GM19395 (cell line): ENCODE data around the gene KLHL33.

Experiments used
- ATAC-seq: cut with Tn5 transposase; IDR thresholded peaks from one replicate; pipeline ENCODE4 v1.9.1; 2021; ENCODE audit warnings: mild to moderate bottlenecking, moderate library complexity; ENCODE audit not compliant: unreplicated experiment

Gene KLHL33

DNA sequence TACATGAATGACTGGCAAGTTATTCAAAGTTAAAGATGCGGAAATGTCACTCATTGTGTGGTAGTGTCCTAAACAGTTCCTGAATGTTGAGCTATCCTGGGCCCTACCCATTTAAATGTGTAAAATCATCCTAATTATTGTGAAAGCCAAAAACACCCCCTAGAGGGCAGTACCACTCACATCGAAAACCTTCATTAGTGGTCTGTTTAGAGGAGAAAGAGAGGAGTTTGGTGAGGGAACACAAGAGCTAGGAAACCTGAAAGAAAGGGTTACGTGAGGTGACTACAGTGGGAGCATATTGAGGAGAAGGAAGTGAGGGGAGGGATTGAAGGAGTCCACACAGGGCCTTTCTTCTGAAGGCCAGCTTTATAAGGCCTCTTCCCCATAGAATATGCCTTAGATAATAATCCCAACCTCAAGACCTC, 20.2 kb downstream of the KLHL33 start:
- ATAC-seq, result peak; percentile 47

DNA sequence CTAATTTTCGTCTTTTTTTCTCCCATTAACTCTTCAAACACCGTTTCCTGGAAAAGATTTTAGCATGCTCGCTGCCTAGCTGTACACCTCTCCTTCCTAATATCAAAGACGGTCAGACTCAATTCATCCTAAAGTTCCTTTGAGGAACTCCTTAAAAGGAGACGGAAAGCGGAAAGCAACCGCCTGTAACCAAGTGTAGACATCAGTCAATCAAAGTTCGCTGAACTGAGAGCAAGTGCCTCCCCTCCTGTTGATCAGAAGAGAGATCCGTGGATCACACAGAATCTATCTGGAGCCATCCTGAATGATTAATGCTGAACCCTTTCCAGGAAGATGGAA, 22.3 kb downstream of the KLHL33 start:
- ATAC-seq, result peak; percentile 44

DNA sequence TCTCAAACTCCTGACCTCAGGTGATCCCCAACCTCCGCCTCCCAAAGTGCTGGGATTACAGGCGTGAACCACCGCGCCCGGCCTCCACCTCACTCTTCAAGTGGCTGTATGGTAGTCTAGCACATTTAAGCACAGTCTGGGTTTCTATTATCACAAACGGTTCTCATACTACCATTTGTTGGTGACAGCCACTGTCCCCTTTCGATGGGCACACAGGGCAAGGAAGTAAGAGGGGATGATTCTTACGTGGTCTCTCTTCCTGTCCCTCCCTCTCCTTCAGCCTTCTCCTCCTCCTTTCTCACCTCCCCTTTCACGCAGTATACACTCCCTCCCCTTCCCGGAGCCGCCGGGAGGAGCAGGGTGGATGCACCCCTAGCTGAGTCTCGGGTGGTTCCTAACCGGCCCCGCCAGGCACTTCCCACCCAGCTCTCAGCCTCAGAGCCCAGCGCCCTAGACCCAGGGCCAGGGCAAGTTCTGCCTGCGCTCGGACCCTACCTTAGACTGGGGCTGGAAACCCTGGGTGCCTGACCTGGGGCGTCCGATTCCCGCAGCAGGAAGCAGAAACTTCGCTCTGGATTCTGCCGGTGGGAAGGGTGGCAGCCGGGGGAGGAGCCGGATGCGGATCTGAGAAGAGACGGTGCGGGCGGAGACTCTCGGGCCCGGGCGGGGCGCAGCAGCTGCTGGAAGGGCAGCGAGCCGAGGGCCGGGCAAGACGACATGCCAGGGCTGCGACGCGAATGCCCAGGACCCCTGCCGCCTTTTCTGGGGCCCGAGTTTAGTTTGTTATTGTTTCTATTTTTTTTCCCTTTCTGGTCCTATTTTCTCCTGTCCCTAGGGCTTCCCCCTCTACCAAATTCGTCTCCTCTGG, 22.9 kb downstream of the KLHL33 start, which contains the start of gene TEP1:
TSS of gene TEP1 (minus strand) at position 626 of the 868 bp plus-strand sequence. CDS start 5,062 bp downstream, outside the sequence.
- ATAC-seq, result peak; percentile 74

DNA sequence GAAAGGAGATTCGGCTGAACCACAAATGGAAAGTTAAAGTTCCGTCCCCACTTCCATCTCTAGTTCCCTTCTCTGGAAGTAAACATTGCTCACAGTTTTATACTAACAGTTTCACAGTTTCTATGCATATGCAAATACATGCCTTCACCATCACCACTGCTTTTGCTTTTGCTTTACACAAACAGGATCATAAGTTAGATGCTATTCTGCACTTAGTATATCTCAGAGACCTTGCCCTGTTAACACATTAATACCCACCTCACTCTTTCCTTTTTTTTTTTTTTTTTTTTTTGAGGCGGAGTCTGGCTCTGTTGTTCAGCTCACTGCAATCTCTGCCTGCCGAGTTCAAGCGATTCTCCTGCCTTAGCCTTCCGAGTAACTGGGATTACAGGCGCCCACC, 23.6 kb downstream of the KLHL33 start:
- ATAC-seq, result peak; percentile 68

DNA sequence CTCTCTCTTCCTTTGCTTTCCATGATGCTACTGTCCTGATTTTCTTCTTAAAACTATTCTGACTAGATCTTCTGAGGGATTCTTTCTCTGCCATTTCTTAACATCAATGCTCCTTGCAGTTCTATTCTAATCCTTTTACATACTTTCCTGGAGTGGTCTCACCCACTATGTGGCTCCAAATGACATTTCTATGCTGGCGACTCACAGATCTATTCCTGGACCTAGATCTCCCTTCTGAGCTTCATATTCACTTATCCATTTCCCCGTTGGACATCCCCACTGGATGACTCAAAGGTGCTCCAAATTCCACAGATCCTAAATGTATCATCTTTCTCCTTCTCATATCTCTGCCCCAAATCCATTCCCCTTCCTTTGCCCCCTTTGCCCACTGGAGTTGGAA, 26.7 kb downstream of the KLHL33 start:
- no peak for ATAC-seq

DNA sequence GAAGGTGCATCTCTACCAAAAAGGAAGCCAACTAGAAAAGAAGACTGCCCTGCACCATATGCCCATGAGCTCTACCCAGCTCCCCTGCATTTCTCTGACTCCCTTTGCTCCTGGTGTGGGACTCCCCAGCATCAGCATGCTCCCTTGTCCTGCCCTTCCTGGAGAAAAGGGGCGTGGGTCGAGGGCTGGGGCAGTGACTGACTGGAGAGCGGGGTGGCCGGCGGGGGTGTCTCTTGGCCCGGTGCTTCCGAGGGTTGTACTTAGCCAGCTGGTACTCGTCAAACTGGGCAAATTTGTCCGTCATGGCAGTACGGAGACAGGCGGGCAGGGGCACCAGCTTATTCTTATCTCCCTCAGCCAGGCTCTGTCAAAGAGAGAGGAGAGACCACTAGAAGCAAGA, 32.4 kb downstream of the KLHL33 start:
- no peak for ATAC-seq

DNA sequence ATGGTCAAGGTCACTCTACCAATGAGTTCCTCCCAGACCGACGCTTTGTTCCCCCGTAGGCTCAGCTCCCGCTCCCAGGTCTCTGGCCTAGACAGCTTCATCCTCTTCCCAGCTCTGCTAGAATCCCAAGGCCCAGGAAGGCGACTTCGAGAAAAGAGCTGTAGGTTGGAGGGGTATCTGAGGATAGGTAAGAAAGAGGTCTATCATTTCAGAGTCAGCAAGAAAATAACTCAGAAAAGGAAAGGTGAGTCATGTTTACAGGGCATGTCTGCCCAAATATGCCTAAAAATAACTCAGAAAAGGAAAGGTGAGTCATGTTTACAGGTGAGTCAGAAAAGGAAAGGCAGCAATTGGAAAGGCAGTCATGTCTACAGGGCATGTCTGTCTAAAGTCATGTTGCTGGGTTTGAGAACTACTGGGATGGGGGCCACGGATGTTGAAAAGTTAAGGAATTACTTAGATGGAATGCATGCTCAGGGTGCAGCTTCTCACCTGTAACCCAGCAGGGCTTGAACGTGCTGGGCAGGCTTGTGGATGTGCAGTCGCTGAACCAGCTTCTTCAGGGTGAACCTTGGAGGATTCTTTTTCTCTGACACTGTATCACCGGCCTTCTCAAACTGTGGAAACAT, 34.9 kb downstream of the KLHL33 start:
- no peak for ATAC-seq

DNA sequence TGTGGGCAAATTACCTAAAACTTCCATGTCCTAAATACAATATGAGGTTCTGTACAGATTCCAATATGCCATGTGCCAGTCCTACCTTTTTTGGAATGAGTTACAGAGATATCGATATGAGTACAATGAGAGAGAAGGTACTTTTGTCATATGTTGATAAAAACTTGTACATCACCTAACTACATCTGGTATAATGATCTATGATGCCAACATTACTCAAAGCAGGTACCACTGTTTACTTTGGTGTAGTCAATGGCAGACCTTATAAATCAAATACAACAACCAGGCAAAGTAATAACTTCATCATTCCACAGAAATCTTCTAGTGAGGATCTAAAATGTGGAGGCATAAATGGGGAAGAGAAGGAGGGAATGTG, 35.4 kb downstream of the KLHL33 start:
- ATAC-seq, result no peak

DNA sequence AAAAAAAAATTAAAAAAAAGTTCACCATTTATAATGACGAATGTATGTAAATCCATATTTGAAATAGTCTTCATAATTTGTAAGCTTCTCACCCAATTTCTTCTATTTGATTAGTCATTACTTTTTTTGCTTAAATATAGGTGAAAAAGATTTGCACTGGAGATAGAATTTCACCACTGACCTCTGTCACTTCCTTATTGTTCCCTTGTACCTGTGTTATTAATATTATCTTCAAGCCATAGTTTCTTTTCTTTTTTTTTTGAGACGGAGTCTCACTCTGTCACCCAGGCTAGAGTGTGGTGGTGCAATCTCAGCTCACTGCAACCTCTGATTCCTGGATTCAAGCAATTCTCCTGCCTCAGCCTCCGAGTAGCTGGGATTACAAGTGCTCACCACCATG, 38.5 kb downstream of the KLHL33 start:
- ATAC-seq, result no peak

DNA sequence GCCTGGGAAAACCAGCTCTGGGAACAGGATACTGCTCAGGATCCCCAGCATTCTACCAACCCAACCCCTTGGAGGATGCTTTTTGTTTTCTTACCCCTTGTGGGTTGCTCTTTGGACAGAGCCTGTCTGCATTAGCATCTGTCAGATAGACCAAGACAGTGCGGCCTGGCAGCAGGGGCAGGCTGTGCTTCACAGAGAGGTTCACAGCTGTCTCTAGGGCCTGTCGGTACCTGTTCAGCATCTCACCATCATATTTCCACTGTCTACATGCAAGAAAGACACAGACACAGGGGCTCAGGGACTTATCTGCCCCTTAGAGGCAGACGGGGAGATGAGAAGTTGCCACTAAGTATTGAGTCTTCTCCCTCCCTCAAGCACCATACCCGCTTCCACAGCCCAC, 44.5 kb downstream of the KLHL33 start:
- ATAC-seq, result no peak

DNA sequence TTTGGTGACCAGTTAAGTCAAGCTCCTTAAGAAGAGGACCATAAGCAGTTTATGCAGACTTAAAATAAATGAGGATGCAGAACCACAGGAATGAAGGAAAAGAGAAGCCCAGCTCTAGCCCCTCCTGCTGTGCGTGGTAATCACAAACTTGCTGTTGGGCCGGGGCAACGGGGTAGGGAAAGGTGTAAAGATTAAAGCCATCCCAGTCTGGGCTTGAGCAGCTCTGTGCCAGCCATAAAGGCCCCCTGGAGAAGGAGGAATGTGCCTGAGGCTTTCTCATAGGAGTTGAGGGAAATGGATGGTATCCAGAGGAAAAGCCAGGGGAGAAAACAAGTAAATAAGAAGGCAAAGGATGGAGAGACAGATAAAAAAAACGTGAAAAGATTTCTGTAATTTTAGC, 47.8 kb downstream of the KLHL33 start:
- ATAC-seq, result no peak

DNA sequence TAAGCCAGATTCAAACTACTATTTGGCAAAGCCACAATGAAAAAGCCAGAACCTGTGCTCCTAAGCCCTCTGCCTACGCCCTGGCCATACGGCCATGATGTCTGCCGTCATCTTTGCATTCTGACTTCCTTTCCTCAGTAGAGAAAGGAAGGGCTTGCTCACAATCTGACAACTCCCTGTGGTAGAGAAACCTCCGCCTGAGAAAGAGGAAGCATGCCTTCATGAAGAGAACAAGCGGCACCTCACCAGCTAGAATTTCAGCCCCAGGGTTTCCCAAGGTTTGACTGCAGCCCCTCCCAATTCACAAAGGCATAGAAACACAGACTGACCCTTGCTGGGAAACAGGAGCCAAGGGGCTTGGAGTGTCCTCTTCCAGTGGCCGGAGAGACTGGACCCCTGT, 48.4 kb downstream of the KLHL33 start:
- ATAC-seq, result no peak

DNA sequence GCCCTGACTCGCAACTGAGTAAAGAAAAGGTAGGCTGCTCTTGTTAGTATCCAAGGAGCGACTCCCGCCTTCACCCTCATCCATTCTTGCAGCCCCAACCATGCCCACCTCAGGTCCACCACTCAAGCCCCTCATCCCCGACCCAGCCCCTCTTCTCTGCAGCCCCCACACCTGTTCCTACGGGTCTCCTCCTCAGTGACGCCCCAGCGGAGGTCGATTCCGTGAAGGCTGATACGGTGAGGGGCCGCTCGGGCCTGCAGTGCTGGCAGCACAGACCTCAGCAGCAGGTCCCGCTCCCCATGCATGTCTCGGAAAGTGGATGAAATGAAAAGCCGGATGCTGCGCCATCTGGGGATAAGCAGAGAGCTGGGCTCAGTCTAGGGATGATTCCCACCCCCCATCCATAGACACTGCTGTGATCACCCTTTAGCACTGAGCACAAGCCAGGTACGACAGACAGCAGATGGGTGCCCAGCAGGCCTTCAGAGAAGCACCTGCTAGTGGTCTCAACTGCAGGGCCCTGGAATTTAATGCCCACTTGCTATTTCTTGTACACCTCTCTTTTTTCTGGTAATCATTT, 49.6 kb downstream of the KLHL33 start:
- no peak for ATAC-seq

DNA sequence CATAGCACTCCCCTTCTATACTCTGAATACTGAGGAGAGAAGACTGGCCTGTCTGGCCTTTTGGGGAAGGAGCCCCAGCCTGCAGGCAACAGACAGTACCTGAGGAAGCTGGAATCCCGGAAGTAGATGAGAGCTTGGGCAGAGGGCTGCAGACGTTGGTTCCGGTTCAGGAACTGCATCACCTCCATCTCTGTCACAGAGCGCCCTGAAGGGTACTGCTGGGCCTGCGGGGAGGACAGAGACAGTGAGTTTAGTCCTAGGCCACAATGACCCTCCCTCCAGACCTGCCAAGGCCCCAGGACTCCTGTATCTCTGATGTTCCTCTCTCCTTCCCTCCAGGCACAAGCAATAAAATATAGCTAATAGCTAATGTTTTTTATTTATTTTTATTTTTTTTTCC, 51.1 kb downstream of the KLHL33 start:
- no peak for ATAC-seq

DNA sequence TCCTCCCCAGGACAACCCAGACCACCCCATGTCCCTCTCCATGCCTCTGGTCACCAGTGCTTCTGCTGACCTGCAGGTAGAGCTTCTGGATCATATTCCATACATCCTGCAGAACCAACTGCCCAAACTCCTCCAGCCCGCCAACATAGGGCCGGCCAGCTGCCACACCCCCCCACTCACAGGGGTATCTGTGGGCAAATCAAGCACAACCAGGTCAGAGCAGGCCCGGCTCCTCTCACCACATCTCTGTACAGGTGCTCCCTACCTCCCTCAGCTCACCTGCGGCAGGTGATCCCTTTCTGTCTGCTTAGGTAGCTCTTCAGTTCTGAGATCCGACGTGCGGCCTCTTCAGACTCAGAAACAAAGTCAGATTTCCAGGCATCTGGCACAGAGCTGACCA, 51.6 kb downstream of the KLHL33 start:
- ATAC-seq, result no peak

DNA sequence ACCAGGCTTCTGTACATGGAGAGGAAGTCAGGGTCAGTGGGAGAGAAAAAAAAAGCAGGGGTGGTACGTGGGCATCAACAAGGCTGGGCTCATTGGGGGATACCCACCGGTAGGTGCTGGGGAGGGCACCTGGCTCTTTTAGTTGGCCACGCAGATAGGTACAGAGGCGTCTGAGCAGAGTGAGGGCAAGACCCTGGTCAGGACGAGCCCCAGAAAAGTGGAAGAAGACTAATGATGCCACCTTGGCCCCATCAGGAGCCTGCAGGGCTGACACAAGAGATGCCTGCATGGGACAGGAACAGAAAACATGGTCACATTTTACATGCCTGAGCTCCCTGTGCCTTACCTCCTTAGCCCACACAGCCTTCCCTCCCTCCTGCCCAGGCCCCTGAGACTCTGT, 52.3 kb downstream of the KLHL33 start:
- ATAC-seq, result no peak

DNA sequence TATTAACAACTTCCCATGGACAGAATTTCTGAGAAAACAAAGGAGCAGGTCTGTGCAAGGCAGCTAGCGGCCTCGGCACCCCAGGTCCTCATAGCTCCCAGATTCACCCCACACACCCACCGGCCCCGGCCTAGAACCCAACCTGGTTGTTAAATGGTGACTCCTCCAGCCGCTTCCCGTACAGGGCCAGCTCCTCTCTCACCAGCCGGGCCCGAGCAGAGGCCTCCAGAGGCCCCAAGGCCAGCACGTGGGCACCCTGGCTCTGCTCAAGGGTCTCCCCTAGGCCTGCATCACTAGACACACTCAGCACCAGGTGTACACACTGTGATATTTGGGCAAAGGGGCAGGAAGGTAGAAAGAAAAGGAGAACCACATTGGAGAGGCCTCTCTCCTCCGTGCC, 52.9 kb downstream of the KLHL33 start:
- no peak for ATAC-seq

DNA sequence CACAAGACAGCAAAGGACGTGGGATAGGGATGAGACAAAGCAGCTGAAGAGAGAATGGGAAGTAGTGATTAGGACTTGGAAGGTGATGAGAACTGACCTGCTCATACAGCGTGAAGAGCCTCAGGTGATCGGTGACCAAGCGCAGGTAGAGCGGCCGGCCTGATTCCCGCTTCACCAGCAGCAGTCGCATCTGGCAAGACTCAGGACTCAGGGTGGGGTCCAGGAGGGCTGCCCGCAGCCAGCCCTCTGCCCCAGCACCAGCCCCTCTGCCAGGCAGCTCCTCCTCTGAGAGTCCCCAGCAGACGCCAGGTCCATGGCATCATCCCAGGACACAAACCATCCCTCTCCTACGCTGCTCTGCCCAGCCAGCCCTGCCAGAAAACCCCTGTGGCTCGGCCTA, 53.4 kb downstream of the KLHL33 start:
- ATAC-seq, result no peak

DNA sequence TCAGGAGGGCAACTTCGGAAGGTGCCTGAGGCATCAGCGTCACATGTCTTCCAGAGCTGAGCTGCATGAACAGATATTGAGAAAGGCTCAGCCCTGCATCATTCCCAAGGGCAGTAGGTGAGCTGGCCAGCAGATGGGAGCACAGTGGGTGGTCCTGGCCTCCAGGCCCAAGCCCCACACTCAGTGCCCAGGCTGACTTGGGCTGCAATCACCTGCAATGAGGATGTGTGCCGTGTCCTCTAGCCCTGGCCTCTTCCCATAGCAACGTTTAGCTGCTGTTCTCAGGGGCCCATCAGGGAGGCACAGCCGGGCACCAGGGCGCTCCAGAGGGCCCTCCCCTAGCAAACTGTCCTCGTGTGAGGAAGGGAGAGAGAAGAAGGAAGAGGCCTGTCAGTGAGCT, 54.6 kb downstream of the KLHL33 start:
- no peak for ATAC-seq

DNA sequence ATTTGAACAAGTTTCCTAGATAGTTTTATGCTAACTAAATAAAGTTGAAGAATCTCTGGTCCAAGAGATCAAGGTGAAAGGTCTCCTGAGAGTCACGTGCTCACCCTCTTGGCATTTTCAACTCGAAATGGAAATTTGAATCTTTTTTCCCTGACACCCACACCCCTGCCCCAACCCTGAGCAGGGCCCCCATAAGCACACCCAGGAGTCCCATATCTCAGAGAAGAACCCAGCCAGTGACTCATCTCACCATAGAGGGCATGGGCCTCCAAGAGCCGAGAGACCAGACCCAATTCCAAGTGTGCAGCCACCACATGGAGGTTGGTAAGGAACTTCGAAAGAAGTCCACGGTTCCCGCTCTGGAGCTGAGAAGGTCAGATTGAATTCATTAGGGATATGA, 55.3 kb downstream of the KLHL33 start:
- no peak for ATAC-seq

DNA sequence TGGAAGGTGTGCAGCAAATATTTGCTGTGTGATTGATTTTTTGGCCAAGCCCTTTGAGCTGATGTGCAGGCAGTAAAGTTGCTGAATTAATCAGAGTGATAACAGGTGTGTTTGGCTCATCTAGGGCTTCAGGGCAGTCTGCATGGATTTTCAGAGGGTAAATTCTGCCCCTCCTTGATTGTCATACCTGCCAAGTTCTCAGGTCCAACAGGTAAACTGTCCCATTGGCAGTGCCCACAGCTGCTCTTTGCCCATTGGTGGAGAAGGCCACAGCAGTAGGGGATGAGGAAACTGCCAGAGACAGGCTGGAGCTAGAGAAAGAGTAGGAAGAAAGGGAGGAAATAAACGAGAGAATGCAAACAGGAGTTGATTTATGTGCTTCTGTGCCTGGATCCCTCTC, 56.2 kb downstream of the KLHL33 start:
- no peak for ATAC-seq

DNA sequence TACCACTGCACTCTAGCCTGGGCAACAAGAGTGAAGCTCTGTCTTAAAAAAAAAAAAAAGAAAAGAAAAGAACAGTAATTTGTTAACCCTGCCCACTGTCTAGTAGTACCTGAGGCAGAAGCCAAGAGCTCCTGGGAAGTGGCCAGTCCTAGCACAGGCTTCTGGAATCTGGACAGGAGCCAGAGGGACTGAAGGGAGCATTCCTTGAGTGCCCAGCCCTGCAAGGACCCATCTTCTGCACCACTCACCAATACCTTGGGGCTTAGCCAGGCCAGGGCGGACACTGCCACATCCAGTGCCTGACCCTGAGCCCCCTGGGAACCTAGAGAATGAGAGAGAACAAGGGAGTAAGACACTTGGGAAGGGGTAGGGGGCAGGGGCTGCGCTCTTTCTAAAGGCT, 58.8 kb downstream of the KLHL33 start:
- ATAC-seq, result no peak
